GM04503 (cell line): ENCODE results near the gene UGT1A4.

Experiments used
- DNase-seq: peaks from one replicate; pipeline ENCODE4 v3.0.0-alpha.2; 2012; ENCODE audit warnings: low read depth

UGT1A4 gene

DNA sequence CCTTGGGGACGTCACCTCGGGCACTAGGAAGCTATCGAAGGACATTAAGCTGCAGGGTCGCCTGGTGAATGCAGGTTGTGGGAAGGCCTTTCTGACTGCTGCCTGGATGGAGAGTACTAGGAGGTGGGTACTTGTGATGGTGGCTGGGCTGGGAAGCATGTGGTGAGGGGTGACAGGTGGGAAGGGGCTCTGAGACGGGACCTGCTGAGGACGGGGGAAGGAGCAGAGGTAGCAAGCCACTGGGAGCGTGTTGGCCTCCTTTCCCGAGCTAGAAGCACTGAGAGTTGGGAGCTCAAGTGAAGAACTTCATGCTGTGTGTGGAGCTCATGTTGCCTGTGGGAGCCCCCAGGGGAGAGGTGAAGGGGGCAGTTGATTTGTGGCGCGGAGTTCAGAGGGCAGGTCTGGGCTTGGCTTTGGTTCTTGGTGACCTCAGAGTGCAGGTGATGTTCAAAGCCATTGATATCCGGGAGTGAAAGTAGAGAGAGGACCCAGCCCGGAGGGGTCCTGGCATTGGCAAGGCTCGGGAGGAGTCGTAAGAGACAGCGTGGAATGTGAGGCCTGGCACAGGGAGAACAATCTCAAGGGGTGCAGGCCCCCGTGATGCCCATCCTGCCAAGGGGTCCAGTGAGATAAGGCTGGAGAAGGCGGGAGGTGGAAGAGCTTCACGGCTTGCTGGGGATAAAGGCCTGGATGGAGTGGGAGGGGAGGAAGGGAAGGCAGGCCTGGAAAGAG, 72.8 kb downstream of the UGT1A4 start:
- DNase-seq: no peak

GRCh38 chr2:233791883-233792329, 73.4 kb downstream of the UGT1A4 start:
- no peak for DNase-seq

- no peak for DNase-seq
Measured at GRCh38 chr2:233792720-233793119, 74.2 kb downstream of the UGT1A4 start.

DNA sequence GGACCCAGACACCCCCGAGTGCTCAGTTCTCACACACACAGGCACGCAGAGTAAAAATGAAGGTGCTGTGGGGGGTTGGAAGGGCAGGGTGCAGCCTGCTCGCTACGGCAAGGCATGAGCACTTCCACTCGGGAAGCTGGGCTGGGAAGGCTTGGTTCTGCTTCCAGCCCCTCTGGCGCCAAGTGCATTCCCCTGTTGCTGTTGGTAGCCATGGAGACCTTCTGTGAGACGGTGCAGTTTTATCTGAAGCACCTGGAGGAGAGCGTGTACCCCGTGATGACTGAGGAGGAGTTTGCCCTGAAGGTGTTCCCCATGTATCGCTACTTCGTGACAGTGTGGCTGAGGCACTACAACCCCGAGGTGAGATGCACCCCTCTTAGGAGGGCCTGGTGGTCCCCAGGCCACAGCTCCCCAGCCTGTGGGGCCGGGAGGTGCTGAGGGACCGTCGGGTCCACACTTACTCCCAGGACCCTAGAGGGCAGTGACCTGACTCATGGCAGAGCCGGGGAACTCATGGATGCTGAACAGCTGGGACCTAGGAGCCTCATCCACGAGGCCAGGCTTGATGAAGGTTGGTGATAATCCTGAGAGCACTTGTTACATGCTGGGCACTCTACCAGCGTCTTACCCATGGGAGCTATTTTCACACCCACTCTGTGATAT, 75.1 kb downstream of the UGT1A4 start:
- DNase-seq: no peak

DNA sequence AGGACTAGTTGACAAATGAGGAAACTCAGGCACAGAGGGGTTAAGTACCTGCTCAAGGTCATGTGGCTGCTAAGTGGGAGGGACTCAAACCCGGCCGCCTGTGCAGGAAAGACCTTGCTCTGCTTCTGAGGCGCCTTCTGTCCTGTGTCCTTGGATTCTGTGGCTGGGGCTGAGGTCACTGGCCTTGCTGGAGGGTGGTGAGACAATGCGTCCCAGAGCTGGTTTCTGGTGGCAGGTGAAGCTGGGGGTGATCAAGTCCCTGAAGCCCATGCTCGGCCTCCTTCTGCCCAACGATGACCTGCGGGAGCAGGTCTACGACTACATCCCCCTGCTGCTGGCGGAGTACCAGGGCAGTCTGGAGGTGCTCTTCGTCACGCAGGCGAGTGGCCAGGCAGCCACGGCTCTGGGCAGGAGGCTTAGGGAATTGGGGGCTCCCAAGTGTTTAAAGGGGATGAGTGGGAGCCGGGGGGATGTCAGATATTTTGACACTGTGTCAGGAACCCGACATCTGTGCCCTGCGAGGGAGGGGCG, 75.7 kb downstream of the UGT1A4 start:
- DNase-seq: no peak

DNA sequence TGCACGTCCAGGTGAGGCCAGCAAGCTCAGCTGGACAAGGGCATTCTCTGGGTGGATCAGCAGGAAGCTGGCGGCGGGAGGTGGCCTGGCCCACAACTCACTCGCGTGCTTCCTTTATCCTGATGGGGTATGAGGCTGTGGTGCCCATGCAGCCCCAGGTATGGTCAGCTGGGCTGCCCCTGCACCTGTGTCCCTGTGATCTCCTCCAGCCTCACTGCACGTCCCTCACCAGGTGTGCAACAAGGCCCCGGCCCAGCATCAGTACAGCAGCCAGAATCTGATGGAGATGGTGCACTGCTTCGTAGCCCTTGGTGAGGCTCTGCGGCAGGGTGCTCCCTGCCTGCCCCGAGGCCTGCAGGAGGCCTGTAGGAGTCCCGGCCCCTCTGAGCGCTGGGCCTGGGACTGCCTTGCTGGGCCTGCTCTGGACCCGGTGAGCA, 77.2 kb downstream of the UGT1A4 start:
- no peak for DNase-seq

DNA sequence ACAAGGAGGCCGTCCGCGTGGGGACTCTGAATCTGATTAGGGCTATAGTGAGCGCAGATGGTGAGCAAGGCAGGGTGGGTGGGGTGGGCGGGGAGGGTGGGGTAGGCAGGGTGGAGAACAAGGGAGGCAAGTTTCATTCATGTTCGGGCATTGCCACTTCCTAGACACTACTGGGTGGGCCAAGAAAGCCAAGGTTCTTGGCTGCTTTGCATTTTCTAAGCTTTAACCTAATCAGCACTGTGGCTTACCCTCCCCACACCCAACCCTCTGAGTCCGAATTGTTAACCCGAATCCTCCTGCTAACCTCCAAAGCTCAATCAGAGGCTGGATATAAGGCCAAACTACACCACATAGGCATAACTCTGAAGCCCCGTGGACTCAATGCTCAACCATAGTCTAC, 77.7 kb downstream of the UGT1A4 start:
- DNase-seq: no peak

GRCh38 chr2:233798335-233799086, 80.0 kb downstream of the UGT1A4 start:
- no peak for DNase-seq

- no peak for DNase-seq
Measured at GRCh38 chr2:233799087-233799665, 80.6 kb downstream of the UGT1A4 start.

GRCh38 chr2:233799716-233800115, 81.2 kb downstream of the UGT1A4 start:
- no peak for DNase-seq

DNA sequence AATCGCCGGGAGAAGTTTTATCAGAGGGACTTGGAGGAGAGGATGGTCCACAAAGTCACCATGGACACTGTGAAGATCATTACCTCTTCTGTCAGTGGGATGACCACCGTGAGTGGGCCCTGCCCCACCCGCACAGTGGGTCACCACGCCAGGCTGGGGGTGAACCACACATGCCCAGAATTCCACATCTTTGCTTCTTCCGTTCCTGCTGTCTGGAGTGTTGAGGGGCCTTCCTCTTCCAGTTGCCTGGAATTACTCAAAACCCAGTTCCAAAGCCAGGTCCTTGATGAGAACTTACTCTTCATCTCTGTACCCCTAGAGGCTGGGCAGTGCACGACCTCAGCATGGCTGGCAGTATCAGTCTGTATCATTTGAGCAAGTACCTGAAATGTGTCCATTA, 81.7 kb downstream of the UGT1A4 start:
- no peak for DNase-seq

- no peak for DNase-seq
Measured at GRCh38 chr2:233801357-233802131, 83.0 kb downstream of the UGT1A4 start.

DNA sequence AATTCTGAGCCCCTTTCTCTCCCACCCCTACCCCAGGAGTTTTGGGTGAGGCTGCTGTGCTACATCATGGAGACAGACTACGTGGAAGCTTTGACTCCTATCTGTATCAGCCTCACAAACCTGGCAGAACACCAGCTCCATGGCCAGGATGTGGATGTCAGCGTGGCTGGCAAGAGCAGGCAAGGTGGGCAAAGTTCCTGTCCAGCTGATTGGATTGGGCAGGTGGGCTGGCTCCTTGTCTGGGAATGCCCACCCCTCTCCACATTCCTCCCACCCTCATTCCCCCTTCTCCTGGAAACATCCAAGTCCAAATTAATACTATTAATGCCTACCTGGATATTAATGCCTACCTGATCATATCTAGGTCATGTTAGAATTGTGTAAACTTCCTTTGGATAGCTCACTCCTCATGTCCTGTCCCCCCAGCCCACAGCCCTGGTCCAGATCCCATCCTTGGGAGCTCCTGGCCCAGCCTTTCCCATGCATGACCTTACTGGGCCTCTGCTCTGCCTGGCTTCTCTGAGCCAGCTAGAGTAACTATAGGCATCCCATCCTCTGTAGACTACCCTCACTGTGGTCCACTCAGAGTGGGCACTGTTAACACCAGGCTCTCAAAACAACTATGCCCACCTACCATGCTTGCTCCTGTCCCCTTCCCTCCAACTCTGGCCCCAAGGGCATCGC, 83.7 kb downstream of the UGT1A4 start:
- DNase-seq: no peak

GRCh38 chr2:233803292-233803911, 84.9 kb downstream of the UGT1A4 start:
- no peak for DNase-seq

DNA sequence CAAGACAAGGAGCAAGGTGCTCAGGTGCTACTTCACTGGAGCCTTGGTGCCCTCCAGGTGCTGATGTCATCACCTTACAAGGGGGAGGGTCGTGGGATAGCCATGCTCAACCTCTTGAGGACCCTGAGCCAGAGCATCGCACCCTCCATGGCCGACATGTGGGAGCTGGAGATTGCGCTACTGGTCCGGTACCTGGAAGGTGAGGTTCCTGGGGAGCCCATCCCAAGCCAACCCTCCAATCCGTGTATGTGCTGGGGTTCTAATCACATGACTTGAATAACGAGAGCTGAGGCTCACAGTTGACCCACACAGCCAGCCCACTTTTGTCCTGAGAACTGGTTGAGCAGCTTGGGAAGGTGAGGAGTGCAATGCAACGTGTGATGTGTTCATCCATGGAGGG, 85.5 kb downstream of the UGT1A4 start:
- no peak for DNase-seq

DNA sequence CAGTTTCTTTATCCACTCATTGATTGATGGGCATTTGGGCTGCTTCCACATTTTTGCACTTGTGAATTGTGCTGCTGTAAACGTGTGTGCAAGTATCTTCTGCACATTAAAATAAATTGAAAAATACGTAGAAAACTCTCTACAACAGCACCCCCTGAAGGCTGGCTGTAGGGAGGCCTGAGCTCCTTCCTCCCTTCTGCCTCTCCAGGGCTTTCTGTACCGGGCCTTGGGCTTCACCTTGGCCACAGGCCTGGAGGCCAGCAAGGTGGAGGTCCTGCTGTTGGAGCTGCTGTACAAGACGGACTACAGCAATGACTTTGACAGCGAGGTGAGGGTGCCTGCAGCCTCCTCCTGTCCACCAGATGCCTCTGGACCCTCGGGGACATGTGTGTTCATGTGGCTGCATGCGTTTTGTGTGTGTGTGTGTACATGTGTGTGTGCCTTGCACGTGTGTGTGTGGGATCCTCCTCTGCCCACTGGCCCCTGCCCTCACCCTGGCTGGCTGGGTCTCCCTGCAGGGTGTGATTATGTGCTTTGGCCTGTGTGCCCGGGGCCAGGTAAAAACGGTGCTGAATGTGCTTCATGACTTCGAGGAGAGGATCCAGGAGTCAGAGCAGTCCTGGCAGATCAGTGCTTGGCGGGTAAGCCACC, 88.8 kb downstream of the UGT1A4 start:
- no peak for DNase-seq

- no peak for DNase-seq
Measured at GRCh38 chr2:233807966-233808935, 89.7 kb downstream of the UGT1A4 start.

DNA sequence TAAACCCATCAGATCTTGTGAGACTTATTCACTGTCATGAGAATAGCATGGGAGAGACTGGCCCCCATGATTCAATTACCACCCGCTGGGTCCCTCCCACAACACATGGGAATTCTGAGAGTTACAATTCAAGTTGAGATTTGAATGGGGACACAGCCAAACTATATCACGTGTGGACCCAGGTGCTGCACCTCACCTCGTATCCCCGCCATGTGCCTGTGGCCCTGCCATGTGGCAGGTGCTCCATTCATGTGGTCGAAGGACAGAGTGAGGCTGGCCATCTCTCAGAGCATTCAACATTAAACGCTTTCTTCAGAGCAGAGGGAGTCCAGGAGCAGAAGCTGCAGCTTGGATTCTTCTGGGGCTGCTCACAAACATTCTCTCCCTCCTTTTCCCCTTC, 91.8 kb downstream of the UGT1A4 start:
- DNase-seq: no peak

DNA sequence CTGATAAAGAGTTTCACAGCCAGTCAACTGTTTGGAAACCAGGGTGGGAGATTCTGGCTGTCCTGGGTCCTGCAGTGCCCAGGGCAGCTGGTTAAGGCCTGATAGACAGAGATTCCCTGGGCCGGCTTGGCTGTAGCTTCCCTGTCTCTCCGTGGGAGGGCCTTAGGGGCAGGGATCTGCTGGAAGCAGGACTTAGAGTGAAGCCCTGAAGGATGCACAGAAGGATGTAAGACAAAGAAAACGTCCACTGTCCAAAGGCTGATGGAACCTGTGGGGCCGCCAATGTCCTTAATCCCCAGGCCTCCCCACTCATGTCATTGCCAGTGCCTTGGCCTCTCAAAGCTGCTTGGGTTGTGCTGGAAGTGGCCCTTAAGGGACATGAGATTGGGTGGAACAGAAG, 92.6 kb downstream of the UGT1A4 start:
- DNase-seq: no peak
